Measurements from ENCODE around the gene MORN1. TPM values are rescaled to one million over a fixed set of nuclear protein-coding genes. Genes with fewer than 3 reads are reported as not detected.

MORN1 gene
- total and polyA plus RNA-seq, 2 experiments from 2014 or later: 4.8 to 11.1 TPM

GRCh38 chr1:2314273-2314802, 77.0 kb downstream of the MORN1 start:
- no peaks in the 10 kb centered on the region for H3K36me3 ChIP-seq (ENCODE audit: insufficient read depth)
- Mint-ChIP-seq H3K27ac (no peak overlapping the region), H3K36me3 (ENCODE audit: low read depth) (peaks cover under 1% of the 10 kb centered on the region; the same call in 1 of the 3 replicates), H3K4me1 (peaks cover 11% of the 10 kb centered on the region), H3K9me3 (no peaks in the 10 kb centered on the region), H3K27me3 (ENCODE audit: insufficient read depth, low read depth, poor library complexity) (peaks cover 18% of the 10 kb centered on the region), H3K4me3 (peak overlapping the region; percentile 57)
- DNase-seq (ENCODE audit: low spot score) (peak; percentile 94), ATAC-seq (peak; percentile 49)
- TF ChIP-seq POLR2AphosphoS5 (IDR thresholded peaks at IDR 0.05; ENCODE audit: low read depth): 0 out of 2 replicates have a peak, but pooled peaks have one; percentile 21
- TF ChIP-seq CREB1 (CRISPR knock-in tag; IDR thresholded peaks at IDR 0.05; ENCODE audit: low read depth): peak; percentile 50; the same call in 1 of the 2 replicates
- TF ChIP-seq ZNF331 (CRISPR knock-in tag; IDR thresholded peaks at IDR 0.05; ENCODE audit: low read depth): no peak
- H3K4me2 ChIP-seq: peak overlapping the region; percentile 78
- peaks cover 3% of the 10 kb centered on the region; the same call in 1 of the 2 replicates for H3F3A ChIP-seq (replicated peaks; ENCODE audit: low read depth)
- H3K27ac ChIP-seq (ENCODE audit: low read depth): peak overlapping the region; percentile 83; the same call in 1 of the 2 replicates
- H3K4me1 ChIP-seq (ENCODE audit: insufficient read depth): peaks cover 9% of the 10 kb centered on the region
- H3K4me3 ChIP-seq: peak overlapping the region; percentile 49
- no peaks in the 10 kb centered on the region for H4K20me1 ChIP-seq (replicated peaks; ENCODE audit: insufficient read depth)
- H3K27me3 ChIP-seq (ENCODE audit: insufficient read depth): no peaks in the 10 kb centered on the region
- no peaks in the 10 kb centered on the region for H3K9me2 ChIP-seq (ENCODE audit: insufficient read depth)
- H2AFZ ChIP-seq: no peak overlapping the region
- H3K79me2 ChIP-seq (replicated peaks; ENCODE audit: insufficient read depth): no peaks in the 10 kb centered on the region

- H3K4me1 Mint-ChIP-seq: peaks cover 11% of the 10 kb centered on the region
- no peak; the same call in 2 of the 3 replicates for ATAC-seq
- Histone ChIP-seq H3K36me3 (ENCODE audit: insufficient read depth) (no peaks in the 10 kb centered on the region), H4K20me1 (replicated peaks; ENCODE audit: insufficient read depth) (no peaks in the 10 kb centered on the region), H3K4me2 (peak overlapping the region; percentile 78), H3K27ac (ENCODE audit: low read depth) (peak overlapping the region; percentile 83; the same call in 1 of the 2 replicates), H3K27me3 (ENCODE audit: insufficient read depth) (no peaks in the 10 kb centered on the region), H3K79me2 (replicated peaks; ENCODE audit: insufficient read depth) (no peaks in the 10 kb centered on the region), H3K4me3 (peak overlapping the region; percentile 49), H3F3A (replicated peaks; ENCODE audit: low read depth) (peaks cover 3% of the 10 kb centered on the region), H3K4me1 (ENCODE audit: insufficient read depth) (peaks cover 9% of the 10 kb centered on the region), H2AFZ (no peak overlapping the region), H3K9me2 (ENCODE audit: insufficient read depth) (no peaks in the 10 kb centered on the region)
- no peak overlapping the region for H3K27ac Mint-ChIP-seq
- no peaks in the 10 kb centered on the region for H3K9me3 Mint-ChIP-seq
- H3K27me3 Mint-ChIP-seq (ENCODE audit: insufficient read depth, low read depth, poor library complexity): peaks cover 18% of the 10 kb centered on the region
- peak overlapping the region; percentile 57 for H3K4me3 Mint-ChIP-seq
- TF ChIP-seq JUNB (IDR thresholded peaks at IDR 0.05; ENCODE audit: unreplicated experiment): no peak
- no peak for TF ChIP-seq ETS1 (IDR thresholded peaks at IDR 0.05)
- TF ChIP-seq REST (IDR thresholded peaks at IDR 0.05; ENCODE audit: unreplicated experiment): no peak
- DNase-seq (ENCODE audit: low spot score): no peak
- H3K36me3 Mint-ChIP-seq (ENCODE audit: low read depth): peaks cover 5% of the 10 kb centered on the region
Observed at GRCh38 chr1:2313651-2314261, 77.6 kb downstream of the MORN1 start.

Data from GM23338 (cell line).